Fibroblast of villous mesenchyme (primary cell): ENCODE data around the gene BMP7. TPM values are rescaled to one million over a fixed set of nuclear protein-coding genes. Genes with fewer than 3 reads are reported as not detected.

Experiments used
- DNase-seq: peaks from one replicate; pipeline ENCODE4 v3.0.0-alpha.2; 2010; ENCODE audit warnings: low read depth
- H3K4me3 ChIP-seq: 2 replicates; pipeline ENCODE4 v1.5.1; 2011; ENCODE audit warnings: low read depth, mild to moderate bottlenecking, low read length
- total RNA-seq: library from RNA; depleted of rRNA; stranded (reverse); fragments of >200 nt; gene quantifications from 2 replicates; pipeline ENCODE4 v1.2.3, GENCODE V29; 2012
- TF ChIP-seq, protein P1 (sequence below): IDR thresholded peaks from 2 replicates; pipeline ENCODE4 v1.5.1; 2012; ENCODE audit warnings: low read depth, mild to moderate bottlenecking, low read length; ENCODE audit not compliant: insufficient read depth

Gene BMP7
- total RNA-seq, 1 donor = not detected

DNA sequence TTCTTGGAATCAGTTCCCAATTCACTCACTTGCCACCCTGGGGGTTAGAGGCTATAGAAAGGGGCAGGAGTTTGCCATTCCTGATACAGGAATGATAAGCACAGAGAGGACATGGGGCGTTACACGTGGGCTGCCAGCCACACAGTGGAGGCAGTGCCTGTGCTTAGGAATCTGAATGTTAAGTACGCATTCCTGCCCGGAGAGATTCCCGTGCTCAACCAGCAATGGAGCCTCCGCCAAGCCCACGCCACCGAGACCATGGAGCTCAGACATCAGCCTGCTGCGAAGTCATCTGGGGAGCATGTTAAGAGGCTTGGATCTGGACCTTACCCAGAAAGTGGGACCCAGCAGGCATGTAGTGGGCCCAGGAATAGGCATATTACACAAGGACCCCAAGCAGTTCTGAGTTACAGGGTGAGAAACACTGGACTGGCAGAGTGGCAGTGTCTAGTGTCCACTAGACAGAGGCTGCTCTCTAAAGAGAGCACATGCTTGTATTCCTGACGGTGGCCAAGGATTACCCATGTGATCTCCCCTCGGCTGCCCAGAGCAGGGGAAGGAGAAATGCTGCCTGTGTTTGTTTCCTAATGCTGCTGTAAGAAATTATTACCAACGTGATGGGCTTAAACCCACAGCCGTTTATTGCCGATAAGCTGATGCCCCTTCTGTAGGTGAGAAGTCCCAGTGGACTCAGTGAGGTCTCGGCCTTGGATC is 138.2 kb downstream of the BMP7 start:
- no peak for DNase-seq
- H3K4me3 ChIP-seq = no peak overlapping the region
- TF ChIP-seq, protein P1, sequence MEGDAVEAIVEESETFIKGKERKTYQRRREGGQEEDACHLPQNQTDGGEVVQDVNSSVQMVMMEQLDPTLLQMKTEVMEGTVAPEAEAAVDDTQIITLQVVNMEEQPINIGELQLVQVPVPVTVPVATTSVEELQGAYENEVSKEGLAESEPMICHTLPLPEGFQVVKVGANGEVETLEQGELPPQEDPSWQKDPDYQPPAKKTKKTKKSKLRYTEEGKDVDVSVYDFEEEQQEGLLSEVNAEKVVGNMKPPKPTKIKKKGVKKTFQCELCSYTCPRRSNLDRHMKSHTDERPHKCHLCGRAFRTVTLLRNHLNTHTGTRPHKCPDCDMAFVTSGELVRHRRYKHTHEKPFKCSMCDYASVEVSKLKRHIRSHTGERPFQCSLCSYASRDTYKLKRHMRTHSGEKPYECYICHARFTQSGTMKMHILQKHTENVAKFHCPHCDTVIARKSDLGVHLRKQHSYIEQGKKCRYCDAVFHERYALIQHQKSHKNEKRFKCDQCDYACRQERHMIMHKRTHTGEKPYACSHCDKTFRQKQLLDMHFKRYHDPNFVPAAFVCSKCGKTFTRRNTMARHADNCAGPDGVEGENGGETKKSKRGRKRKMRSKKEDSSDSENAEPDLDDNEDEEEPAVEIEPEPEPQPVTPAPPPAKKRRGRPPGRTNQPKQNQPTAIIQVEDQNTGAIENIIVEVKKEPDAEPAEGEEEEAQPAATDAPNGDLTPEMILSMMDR = no peak

DNA sequence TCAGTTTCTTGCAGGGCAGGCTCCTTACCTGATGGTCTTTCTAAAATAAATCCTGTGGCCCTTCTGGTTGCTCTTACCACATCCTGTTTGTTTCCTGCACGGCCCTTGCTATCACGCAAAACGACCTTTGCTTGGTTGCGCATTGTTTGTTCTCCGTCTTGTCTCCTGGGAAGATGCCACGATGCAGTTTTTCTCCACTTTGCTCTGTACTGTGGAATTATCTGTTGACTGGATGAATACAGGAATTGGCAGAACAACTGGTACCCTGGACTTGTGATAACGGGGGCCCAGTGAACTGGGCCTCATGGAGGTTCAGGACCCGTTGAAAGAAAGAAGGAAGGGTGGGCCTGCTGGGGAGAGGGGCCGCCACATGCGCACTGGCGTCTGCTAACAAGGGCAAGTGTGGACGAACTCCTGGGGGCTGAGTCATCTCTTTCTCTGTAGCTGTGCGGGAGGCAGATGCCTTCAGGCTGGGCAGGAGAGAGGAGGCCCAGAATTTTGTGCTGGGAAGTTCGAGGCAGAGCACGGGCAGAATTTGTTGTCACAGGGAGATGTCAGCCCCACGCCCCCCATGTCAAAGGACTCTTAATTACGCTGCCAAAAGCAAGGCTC is 139.9 kb downstream of the BMP7 start:
- no peak overlapping the region for H3K4me3 ChIP-seq
- no peak for DNase-seq
- TF ChIP-seq, protein P1 = no peak

- DNase-seq = peak; percentile 33
- TF ChIP-seq, protein P1 = no peak
- no peak overlapping the region for H3K4me3 ChIP-seq
Observed at GRCh38 chr20:57124800-57125517, 141.5 kb downstream of the BMP7 start.

- TF ChIP-seq, protein P1 = no peak
- H3K4me3 ChIP-seq = no peak overlapping the region
- no peak for DNase-seq
Observed at GRCh38 chr20:57124366-57124765, 142.1 kb downstream of the BMP7 start.

- H3K4me3 ChIP-seq = no peak overlapping the region
- DNase-seq = no peak
- TF ChIP-seq, protein P1 = no peak
Observed at GRCh38 chr20:57123504-57123903, 142.9 kb downstream of the BMP7 start.

- no peak for DNase-seq
- TF ChIP-seq, protein P1 = no peak
- no peak overlapping the region for H3K4me3 ChIP-seq
Observed at GRCh38 chr20:57122536-57123489, 143.6 kb downstream of the BMP7 start.
